Transverse colon (tissue), 4 donors: Measurements from ENCODE around the gene NT5DC2. TPM values are rescaled to one million over a fixed set of nuclear protein-coding genes. Genes with fewer than 3 reads are reported as not detected.

Experiments
- DNase-seq: peaks from one replicate; pipeline ENCODE4 v3.0.0-alpha.2; 2019
- H3K27ac ChIP-seq, 4 donors: fragments of 200-600 bp; sonication (generic); 2 replicates each; pipeline ENCODE4 v1.5.1; 2016 to 2018; ENCODE audit warnings: inconsistent platforms in 4 of 4
- H3K27me3 ChIP-seq: fragments of 200-600 bp; sonication (generic); 2 replicates; pipeline ENCODE4 v1.5.1; 2017; ENCODE audit warnings: inconsistent platforms
- H3K36me3 ChIP-seq, 4 donors: fragments of 200-600 bp; sonication (generic); 2 replicates each; pipeline ENCODE4 v1.5.1; 2017 to 2019; ENCODE audit warnings: inconsistent platforms in 4 of 4
- H3K4me1 ChIP-seq, 4 donors: fragments of 200-600 bp; sonication (generic); 2 replicates each; pipeline ENCODE4 v1.5.1; 2017 to 2020; ENCODE audit warnings: inconsistent platforms in 4 of 4
- H3K4me3 ChIP-seq, 4 donors: fragments of 200-600 bp; sonication (generic); 1 replicate in 1 of 4; 2 replicates in 3 of 4; pipeline versions ENCODE4 v1.5.1 to v1.6.1; 2017 to 2019; ENCODE audit warnings: inconsistent platforms in 4 of 4
- H3K9me3 ChIP-seq, 2 donors: fragments of 200-600 bp; sonication (generic); 2 replicates each; pipeline ENCODE4 v1.5.1; 2017 to 2019; ENCODE audit warnings: inconsistent platforms in 2 of 2
- EP300 ChIP-seq: sonication (generic); formaldehyde crosslinking; IDR thresholded peaks from one replicate; pipeline ENCODE4 v1.6.1; 2017; ENCODE audit warnings: antibody characterized with exemption, low read depth
- POLR2A ChIP-seq: fragments of 450-650 bp; IDR thresholded peaks from one replicate; pipeline ENCODE4 v1.6.1; 2016; ENCODE audit warnings: antibody characterized with exemption, mild to moderate bottlenecking, moderate library complexity
- POLR2AphosphoS5 ChIP-seq, 3 donors: sonication (generic); formaldehyde crosslinking; IDR thresholded peaks; one replicate each; pipeline ENCODE4 v1.6.1; 2016; ENCODE audit warnings: antibody characterized with exemption in 3 of 3
- WGBS, 2 donors: methylation state at CpG; one replicate each; pipeline ENCODE4 v1.1.5; 2018; ENCODE audit warnings: low coverage in 1 of 2; 5-methylcytosine and 5-hydroxymethylcytosine counted together
- in situ Hi-C, 4 donors: fragments of 200-750 bp; cut with MboI; loops; one replicate each; pipeline versions ENCODE4 v1.15.0 to v1.15.1; 2017; ENCODE audit warnings: low sequenced_read_pairs in 3 of 4, low pct_ligation_motif_present in 1 of 4, low pct_unique_long_range_greater_than_20kb in 1 of 4
- intact Hi-C: fragments of 100-400 bp; cut with DNase I; formaldehyde crosslinking; loops from one replicate; pipeline ENCODE4 v1.15.1; 2023; ENCODE audit warnings: low total_unique reads
- total RNA-seq, 4 donors: library from RNA; depleted of rRNA; stranded (reverse); fragments of >200 nt; gene quantifications; one replicate each; pipeline ENCODE4 v1.1.0, GENCODE V29; 2016
- TF ChIP-seq, protein P1 (sequence below), 5 experiments: fragments of 200-600 bp in 3 of 5; fragments of 450-650 bp in 2 of 5; sonication (generic) in 3 of 5; IDR thresholded peaks; 1 replicate in 2 of 5; 2 replicates in 3 of 5; pipeline ENCODE4 v1.5.1; 2016 to 2017; ENCODE audit warnings: antibody characterized with exemption in 5 of 5, inconsistent platforms in 3 of 5, mild to moderate bottlenecking in 2 of 5, moderate library complexity in 1 of 5

Gene NT5DC2
- total RNA-seq, 4 donors from 2014 or later = 5.5 to 16.7 (median 14.9) TPM; not detected in 1

DNA sequence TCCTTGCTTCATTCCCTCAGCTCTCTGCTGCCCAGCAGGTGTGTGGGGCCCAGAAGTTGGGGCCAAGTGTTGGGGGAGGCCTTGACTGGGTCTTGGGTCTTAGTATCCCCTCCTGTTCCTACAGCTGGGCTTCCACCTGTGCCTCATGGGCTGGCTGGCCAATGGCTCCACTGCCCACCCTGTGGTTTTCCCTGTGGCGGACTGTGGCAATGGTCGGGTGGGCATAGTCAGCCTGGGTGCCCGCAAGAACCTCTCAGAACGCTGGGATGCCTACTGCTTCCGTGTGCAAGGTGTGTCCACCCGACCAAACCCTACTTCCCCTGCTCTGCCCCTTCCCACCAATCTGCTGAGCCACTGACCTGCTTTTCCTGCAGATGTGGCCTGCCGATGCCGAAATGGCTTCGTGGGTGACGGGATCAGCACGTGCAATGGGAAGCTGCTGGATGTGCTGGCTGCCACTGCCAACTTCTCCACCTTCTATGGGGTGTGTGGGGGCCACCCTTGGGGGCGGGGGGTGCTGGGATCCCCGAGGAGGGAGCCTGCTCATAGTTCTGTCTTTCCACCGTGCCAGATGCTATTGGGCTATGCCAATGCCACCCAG, 10.9 kb downstream of the NT5DC2 start:
- intact Hi-C loops (no loop called here), in situ Hi-C loops (no loop called here)
- Histone ChIP-seq H3K27ac (no peak overlapping the region), H3K4me1 (peaks cover 0 to 4% (median 0%) of the 10 kb centered on the region in 4 donors), H3K4me3 (no peak overlapping the region), H3K27me3 (no peaks in the 10 kb centered on the region), H3K36me3 (no peaks in the 10 kb centered on the region), H3K9me3 (no peaks in the 10 kb centered on the region)
- DNase-seq = no peak
- TF ChIP-seq, protein P1, sequence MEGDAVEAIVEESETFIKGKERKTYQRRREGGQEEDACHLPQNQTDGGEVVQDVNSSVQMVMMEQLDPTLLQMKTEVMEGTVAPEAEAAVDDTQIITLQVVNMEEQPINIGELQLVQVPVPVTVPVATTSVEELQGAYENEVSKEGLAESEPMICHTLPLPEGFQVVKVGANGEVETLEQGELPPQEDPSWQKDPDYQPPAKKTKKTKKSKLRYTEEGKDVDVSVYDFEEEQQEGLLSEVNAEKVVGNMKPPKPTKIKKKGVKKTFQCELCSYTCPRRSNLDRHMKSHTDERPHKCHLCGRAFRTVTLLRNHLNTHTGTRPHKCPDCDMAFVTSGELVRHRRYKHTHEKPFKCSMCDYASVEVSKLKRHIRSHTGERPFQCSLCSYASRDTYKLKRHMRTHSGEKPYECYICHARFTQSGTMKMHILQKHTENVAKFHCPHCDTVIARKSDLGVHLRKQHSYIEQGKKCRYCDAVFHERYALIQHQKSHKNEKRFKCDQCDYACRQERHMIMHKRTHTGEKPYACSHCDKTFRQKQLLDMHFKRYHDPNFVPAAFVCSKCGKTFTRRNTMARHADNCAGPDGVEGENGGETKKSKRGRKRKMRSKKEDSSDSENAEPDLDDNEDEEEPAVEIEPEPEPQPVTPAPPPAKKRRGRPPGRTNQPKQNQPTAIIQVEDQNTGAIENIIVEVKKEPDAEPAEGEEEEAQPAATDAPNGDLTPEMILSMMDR (IDR thresholded peaks at IDR 0.05) = no peak
- TF ChIP-seq POLR2AphosphoS5 (IDR thresholded peaks at IDR 0.05) (no peak), EP300 (no peak), POLR2A (no peak)
- 92 to 100% methylated on average over 1 to 14 of the region's 14 CpGs for WGBS, 2 donors

DNA sequence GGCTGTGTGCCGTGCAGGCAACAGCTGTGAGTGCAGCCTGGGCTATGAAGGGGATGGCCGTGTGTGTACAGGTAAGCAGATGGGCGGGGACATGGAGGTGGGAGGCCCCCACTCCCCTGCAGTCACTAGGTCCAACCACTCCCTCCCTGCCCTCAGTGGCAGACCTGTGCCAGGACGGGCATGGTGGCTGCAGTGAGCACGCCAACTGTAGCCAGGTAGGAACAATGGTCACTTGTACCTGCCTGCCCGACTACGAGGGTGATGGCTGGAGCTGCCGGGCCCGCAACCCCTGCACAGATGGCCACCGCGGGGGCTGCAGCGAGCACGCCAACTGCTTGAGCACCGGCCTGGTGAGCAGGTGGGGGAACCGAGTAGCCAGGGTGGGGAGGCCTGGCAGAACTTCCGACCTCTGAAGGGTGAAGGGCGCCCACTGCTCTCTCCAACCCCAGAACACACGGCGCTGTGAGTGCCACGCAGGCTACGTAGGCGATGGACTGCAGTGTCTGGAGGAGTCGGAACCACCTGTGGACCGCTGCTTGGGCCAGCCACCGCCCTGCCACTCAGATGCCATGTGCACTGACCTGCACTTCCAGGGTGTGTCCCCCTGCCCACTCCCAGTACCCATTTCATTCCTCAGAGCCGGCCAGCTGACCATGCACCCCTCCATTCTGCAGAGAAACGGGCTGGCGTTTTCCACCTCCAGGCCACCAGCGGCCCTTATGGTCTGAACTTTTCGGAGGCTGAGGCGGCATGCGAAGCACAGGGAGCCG, 11.6 kb downstream of the NT5DC2 start:
- DNase-seq = no peak
- Histone ChIP-seq H3K4me3 (no peak overlapping the region), H3K27ac (no peak overlapping the region), H3K4me1 (peaks cover 0 to 4% (median 0%) of the 10 kb centered on the region in 4 donors), H3K36me3 (no peaks in the 10 kb centered on the region), H3K27me3 (no peaks in the 10 kb centered on the region), H3K9me3 (no peaks in the 10 kb centered on the region)
- intact Hi-C loops = no loop called here
- 93% methylated on average over 33 of the region's 33 CpGs; no CpG with 5 or more reads in 1 of the 2 donors for WGBS, 2 donors
- in situ Hi-C loops = no loop called here
- TF ChIP-seq, protein P1 (IDR thresholded peaks at IDR 0.05) = no peak
- TF ChIP-seq POLR2A (no peak), EP300 (no peak), POLR2AphosphoS5 (IDR thresholded peaks at IDR 0.05) (no peak)

DNA sequence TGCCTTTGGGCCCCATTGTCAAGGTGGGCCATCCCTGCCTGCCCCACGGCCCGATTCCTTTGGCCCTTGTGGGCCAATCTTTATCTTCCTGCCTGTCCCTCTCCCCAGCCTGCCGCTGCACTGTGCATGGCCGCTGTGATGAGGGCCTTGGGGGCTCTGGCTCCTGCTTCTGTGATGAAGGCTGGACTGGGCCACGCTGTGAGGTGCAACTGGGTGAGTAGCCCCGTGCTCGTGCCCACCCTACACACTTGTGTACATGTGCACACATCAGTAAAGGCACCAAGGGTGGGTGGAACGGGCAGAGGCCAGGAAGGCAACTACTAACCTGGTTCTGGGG, 12.2 kb downstream of the NT5DC2 start:
- intact Hi-C loops = no loop called here
- Histone ChIP-seq H3K4me1 (peaks cover 0 to 4% (median 0%) of the 10 kb centered on the region in 4 donors), H3K36me3 (no peaks in the 10 kb centered on the region), H3K27me3 (no peaks in the 10 kb centered on the region), H3K27ac (no peak overlapping the region), H3K9me3 (no peaks in the 10 kb centered on the region), H3K4me3 (no peak overlapping the region)
- TF ChIP-seq POLR2AphosphoS5 (IDR thresholded peaks at IDR 0.05) (no peak), POLR2A (no peak), EP300 (no peak)
- TF ChIP-seq, protein P1 (IDR thresholded peaks at IDR 0.05) = no peak
- 93% methylated on average over 8 of the region's 8 CpGs; no CpG with 5 or more reads in 1 of the 2 donors for WGBS, 2 donors
- DNase-seq = no peak
- in situ Hi-C loops = no loop called here

DNA sequence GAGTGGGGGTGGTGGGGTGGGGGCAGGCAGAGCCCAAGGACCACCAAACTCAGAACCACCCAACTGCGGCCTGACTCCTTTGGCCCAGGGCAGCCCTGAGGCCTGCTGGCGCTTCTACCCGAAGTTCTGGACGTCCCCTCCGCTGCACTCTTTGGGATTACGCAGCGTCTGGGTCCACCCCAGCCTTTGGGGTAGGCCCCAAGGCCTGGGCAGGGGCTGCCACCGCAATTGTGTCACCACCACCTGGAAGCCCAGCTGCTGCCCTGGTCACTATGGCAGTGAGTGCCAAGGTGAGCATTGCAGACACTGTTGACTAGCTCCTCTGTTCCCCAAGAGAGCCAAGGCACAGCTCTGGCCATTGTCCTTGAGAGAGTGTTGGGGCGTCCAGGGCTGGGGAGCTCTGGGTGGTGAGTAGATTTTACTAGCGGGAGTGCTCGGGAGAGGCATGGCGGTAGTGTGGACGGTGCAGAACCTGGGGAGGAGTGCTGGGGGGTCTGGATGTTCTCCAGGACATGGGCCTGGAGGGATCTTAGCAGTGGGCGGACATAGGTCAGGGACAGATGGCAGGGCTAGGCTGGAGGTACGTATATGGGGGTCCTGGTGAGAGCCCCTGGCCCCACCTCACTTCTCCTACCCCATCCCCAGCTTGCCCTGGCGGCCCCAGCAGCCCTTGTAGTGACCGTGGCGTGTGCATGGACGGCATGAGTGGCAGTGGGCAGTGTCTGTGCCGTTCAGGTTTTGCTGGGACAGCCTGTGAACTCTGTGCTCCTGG, 12.8 kb downstream of the NT5DC2 start:
- in situ Hi-C loops (no loop called here), intact Hi-C loops (no loop called here)
- Histone ChIP-seq H3K36me3 (no peaks in the 10 kb centered on the region), H3K4me3 (no peak overlapping the region), H3K27me3 (no peaks in the 10 kb centered on the region), H3K9me3 (no peaks in the 10 kb centered on the region), H3K27ac (no peak overlapping the region), H3K4me1 (peaks cover 0 to 4% (median 0%) of the 10 kb centered on the region in 4 donors)
- TF ChIP-seq POLR2A (no peak), POLR2AphosphoS5 (IDR thresholded peaks at IDR 0.05) (no peak), EP300 (no peak)
- TF ChIP-seq, protein P1 (IDR thresholded peaks at IDR 0.05) = no peak
- 87% methylated on average over 16 of the region's 20 CpGs; no CpG with 5 or more reads in 1 of the 2 donors for WGBS, 2 donors
- DNase-seq = no peak
